Peyer's patch (tissue), 4 donors: ENCODE data around the gene ROBO2.

Experiments
- CTCF ChIP-seq, 6 experiments: fragments of 450-650 bp in 4 of 6; fragments of 200-600 bp in 2 of 6; sonication (generic) in 1 of 6; IDR thresholded peaks; one replicate each; pipeline ENCODE4 v1.5.1; 2017 to 2019; ENCODE audit warnings: antibody characterized with exemption in 6 of 6, mild to moderate bottlenecking in 3 of 6, moderate library complexity in 1 of 6
- POLR2A ChIP-seq, 2 donors: fragments of 450-650 bp; IDR thresholded peaks; one replicate each; pipeline ENCODE4 v1.5.1; 2017; ENCODE audit warnings: antibody characterized with exemption in 2 of 2, mild to moderate bottlenecking in 2 of 2, moderate library complexity in 2 of 2

GRCh38 chr3:77325280-77325679 is 285.4 kb downstream of the ROBO2 start:
- TF ChIP-seq CTCF (IDR thresholded peaks at IDR 0.05) (no peak), POLR2A (IDR thresholded peaks at IDR 0.05) (no peak)
